ENCODE results near the gene COL6A1. TPM values are rescaled to one million over a fixed set of nuclear protein-coding genes. Genes with fewer than 3 reads are reported as not detected.

Gene COL6A1
- total RNA-seq, 2 experiments from 2014 or later = 0.74 to 1.6 TPM

DNA sequence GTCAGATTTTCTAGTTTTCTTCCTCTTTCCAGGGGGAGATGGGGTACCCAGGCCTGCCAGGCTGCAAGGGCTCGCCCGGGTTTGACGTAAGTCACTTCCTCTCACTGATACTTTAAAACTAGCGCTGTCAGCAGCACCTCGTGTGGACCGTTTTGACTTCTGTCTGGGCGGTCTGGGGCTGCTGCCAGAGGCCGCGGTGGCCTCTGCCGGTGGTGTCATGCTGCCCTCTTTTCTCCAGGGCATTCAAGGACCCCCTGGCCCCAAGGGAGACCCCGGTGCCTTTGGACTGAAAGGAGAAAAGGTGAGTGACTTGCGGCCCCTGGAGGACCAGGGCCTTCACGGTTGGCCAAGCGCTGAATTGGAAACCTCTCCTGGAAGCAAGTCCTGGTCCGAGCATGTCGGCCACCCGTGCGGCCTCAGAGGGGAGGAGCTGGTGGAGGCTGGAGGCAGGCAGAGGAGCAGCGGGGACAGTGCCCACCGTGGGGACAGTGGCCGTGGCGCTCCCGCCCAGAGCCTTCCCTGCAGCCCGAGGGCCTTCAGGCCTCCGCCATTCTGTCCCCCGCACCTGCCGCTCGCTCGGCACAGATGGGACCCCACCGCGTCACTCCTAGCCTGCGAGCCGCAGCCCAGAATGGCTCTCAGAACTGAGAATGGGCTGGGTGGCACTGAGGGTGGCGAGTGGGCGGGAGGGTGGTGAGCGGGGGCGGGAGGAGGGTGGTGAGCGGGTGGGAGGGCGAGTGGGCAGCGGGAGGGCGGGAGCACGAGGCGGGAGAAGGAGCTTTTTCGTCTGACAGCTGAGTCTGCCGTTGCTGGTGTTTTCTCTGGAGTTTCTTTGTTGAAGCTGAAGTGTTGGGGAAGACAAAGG, 9.4 kb downstream of the COL6A1 start:
- CTCF ChIA-PET = no interaction called here
- H3K4me3 Mint-ChIP-seq = no peak overlapping the region
- DNase-seq = no peak

DNA sequence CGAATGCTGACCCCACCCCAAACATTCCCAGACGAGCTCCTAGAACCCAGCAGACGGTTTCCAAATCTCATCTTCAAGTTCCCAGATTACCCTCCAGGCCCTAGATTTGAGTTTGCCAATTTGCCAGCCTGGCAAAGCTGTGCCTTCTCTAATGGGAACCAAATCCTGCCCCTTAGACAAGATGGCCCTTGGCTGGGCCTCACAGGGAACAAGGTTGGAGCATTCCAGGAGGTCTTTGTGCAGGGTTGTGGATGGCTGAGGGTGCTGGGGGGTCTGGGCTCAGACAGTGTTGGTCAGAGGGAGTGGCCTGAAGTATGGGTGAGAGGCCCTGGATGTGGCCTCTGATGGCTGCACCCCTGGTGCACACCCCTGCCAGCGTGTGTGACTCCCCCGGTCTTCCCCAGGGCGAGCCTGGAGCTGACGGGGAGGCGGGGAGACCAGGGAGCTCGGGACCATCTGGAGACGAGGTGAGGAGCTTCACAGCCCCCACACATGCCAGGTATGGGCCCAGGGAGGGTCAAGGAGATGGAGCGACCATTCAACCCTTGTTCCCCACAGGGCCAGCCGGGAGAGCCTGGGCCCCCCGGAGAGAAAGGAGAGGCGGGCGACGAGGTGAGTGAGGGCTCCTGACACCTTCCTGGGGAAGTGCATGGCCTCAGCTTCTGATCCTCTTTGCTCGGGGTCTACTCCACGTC, 10.2 kb downstream of the COL6A1 start:
- no peaks in the 10 kb centered on the region for H3K4me1 Mint-ChIP-seq (ENCODE audit: low read depth)
- DNase-seq = no peak
- CTCF ChIA-PET = no interaction called here
- no peaks in the 10 kb centered on the region for H3K36me3 Mint-ChIP-seq (ENCODE audit: low read depth)
- no peaks in the 10 kb centered on the region for H3K9me3 Mint-ChIP-seq
- intact Hi-C loops (cut with micrococcal nuclease) = no loop called here
- H3K4me3 Mint-ChIP-seq = no peak overlapping the region
- H3K27me3 Mint-ChIP-seq (ENCODE audit: low read depth) = no peaks in the 10 kb centered on the region
- no peak overlapping the region for H3K27ac Mint-ChIP-seq

More for the DNA sequence above, 9.4 kb downstream of the COL6A1 start:
- Mint-ChIP-seq H3K36me3 (ENCODE audit: low read depth) (no peaks in the 10 kb centered on the region), H3K27ac (no peak overlapping the region), H3K4me1 (ENCODE audit: low read depth) (no peaks in the 10 kb centered on the region), H3K9me3 (no peaks in the 10 kb centered on the region), H3K27me3 (ENCODE audit: low read depth) (no peaks in the 10 kb centered on the region)
- intact Hi-C loops (cut with micrococcal nuclease) = no loop called here

DNA sequence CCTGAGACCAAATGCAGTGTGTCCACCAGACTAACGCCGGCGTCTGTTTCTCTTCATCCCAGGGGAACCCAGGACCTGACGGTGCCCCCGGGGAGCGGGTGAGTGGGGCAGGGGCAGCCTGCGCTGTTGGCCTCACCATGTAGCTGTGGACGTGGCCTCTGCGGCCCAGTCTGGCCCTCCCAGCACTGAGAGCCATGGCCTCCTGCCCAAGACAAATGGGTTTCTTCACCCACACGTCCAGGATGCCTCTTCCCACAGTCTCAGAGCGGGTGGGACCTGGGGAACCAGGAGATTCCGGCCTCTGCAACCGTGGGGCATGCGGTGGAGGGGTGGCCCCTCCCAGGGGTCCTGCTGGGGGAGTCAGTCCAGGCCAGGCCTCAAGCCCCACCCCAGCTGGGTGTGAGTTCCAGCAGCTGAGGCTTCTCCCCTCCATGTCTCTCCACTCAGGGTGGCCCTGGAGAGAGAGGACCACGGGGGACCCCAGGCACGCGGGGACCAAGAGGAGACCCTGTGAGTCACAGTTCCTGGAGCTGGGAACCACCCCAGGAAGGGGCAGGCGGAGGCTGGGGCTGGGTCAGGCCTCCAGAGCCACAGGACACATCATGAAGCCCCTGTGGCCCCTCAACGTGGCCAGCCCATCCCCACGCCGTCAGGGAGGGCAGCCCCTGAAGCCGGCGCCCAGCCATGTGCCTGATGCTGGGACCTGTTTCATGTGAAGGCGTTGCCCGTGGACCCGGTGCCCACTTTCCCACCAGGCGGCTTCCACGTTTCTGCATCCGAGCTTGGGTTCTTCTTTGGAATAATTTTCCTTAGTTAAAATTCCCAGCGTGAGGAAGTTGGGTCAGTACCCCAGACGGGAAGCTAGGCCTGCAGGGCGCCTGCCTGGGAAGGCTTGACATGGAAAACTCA, 11.0 kb downstream of the COL6A1 start:
- Mint-ChIP-seq H3K9me3 (no peaks in the 10 kb centered on the region), H3K27ac (no peak overlapping the region), H3K36me3 (ENCODE audit: low read depth) (no peaks in the 10 kb centered on the region), H3K27me3 (ENCODE audit: low read depth) (no peaks in the 10 kb centered on the region), H3K4me3 (no peak overlapping the region), H3K4me1 (ENCODE audit: low read depth) (no peaks in the 10 kb centered on the region)
- CTCF ChIA-PET = no interaction called here
- intact Hi-C loops (cut with micrococcal nuclease) = no loop called here
- DNase-seq = no peak

DNA sequence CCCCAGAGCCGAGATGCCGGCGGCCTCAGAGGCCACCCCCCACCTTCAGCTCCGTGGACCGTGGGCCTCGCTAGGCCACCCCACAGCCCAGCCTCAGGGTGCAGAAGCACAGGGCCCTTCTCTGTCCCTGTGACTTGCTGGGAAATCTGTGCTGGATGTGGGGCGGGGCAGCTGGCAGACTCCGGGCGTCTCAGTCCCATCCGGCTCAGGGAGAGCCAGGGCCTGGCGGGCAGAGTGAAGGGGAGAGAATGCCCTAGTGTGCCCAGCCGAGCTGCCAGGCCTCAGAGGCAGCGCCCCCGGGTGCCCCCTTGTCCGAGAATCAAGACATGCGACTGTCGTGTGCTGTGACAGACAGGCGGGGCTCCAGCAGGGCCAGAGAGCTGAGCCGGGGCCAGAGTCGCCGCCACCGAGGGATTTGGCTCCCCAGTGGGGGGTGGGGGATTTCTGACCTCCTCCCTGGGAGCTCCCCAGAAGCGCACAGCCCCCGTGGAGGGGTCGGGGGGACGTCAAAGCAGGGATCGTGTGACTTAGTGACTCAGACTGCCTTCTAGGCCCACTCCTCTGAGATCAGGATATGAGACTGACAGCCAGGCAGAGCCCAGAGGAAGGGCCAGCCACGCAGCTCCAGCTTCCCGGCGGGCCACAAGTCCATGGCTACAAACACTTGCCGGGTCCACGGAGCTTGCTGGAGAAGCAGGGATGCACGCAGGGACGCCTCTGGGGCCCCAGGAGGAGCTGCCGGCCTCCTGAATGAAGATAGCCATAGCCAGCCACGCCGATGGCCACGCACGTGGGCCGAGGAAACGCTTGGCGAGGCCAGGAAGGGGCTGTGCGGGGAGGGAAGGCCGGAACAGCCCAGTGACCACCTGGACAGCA, 11.9 kb downstream of the COL6A1 start:
- intact Hi-C loops (cut with micrococcal nuclease) = no loop called here
- H3K9me3 Mint-ChIP-seq = no peaks in the 10 kb centered on the region
- CTCF ChIA-PET = no interaction called here
- no peak for DNase-seq
- no peaks in the 10 kb centered on the region for H3K4me1 Mint-ChIP-seq (ENCODE audit: low read depth)
- H3K4me3 Mint-ChIP-seq = no peak overlapping the region
- H3K27me3 Mint-ChIP-seq (ENCODE audit: low read depth) = no peaks in the 10 kb centered on the region
- H3K36me3 Mint-ChIP-seq (ENCODE audit: low read depth) = no peaks in the 10 kb centered on the region
- no peak overlapping the region for H3K27ac Mint-ChIP-seq

DNA sequence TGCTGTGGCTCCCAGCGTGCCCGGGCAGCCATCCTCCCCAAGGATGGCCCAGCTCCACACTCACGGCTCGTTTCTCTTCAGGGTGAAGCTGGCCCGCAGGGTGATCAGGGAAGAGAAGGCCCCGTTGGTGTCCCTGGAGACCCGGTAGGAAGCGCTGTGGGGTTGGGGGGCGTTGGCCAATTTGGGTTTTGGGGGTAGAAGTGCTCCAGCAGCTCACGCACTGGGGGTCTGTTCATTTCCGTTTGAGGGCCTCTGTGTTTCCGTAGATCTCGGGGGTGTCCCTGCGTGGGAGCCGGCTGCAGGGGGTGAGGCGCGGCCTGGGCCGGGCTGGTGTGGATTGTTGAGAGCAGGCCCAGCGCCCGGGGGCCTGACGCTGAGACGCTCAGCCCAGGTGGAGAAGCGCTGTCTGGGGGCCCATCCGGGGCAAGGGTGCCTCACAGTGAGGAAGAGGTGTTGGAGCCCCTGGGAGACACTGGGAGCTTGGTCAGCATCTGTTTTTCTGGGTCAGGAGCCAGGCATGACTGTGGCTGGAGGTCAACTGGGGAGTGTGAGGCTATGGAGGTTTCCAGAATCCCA, 12.6 kb downstream of the COL6A1 start:
- Mint-ChIP-seq H3K4me1 (ENCODE audit: low read depth) (no peaks in the 10 kb centered on the region), H3K4me3 (no peak overlapping the region), H3K36me3 (ENCODE audit: low read depth) (no peaks in the 10 kb centered on the region), H3K9me3 (no peaks in the 10 kb centered on the region), H3K27me3 (ENCODE audit: low read depth) (no peaks in the 10 kb centered on the region), H3K27ac (no peak overlapping the region)
- no peak for DNase-seq
- CTCF ChIA-PET = no interaction called here
- intact Hi-C loops (cut with micrococcal nuclease) = no loop called here

DNA sequence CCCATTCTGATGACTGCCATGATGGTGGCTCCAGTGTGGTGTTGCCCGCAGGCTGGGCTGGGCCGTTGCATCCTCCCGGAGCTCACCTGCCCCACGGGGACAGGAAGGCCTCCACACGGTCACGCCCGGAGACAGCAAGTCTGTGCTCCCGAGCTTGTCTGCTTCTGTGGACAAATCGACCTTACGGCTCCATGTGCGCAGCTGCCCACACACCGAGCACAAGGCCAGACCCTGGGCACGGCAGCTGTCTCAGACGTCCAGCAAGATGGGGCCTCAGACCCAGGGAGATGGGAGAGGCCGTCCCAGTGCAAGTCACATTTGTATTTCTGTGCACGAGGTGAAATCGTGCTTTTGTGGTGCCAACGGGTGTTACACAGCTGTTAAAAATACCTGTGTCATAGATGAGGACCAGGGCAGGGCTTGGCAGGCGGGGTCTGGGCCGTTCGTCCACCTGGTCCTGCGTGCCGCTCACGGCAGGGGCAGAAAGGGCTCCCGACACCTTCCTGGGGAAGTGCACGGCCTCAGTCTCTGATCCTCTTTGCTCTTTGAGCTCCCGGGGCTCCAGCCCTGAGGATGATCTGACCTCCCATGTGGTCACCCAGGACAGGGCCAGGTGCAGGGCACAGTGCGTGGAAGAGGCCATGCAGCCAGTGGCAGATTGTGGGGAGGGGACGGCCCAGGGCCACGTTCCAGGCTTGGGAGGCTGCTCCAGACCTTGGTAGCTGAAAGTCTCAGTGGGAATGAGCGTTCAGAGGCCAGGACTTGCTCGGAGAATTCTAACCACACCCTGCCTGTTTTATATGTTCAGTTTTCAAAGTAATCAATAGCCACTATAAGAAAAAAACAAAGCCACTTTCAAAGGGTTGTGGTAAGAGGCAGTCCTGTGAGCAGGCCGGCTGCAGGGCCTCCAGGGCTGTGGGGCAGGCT, 13.5 kb downstream of the COL6A1 start:
- intact Hi-C loops (cut with micrococcal nuclease) = no loop called here
- H3K27me3 Mint-ChIP-seq (ENCODE audit: low read depth) = no peaks in the 10 kb centered on the region
- CTCF ChIA-PET = no interaction called here
- no peak overlapping the region for H3K27ac Mint-ChIP-seq
- H3K36me3 Mint-ChIP-seq (ENCODE audit: low read depth) = no peaks in the 10 kb centered on the region
- no peak overlapping the region for H3K4me3 Mint-ChIP-seq
- H3K9me3 Mint-ChIP-seq = no peaks in the 10 kb centered on the region
- no peaks in the 10 kb centered on the region for H3K4me1 Mint-ChIP-seq (ENCODE audit: low read depth)
- DNase-seq = no peak

DNA sequence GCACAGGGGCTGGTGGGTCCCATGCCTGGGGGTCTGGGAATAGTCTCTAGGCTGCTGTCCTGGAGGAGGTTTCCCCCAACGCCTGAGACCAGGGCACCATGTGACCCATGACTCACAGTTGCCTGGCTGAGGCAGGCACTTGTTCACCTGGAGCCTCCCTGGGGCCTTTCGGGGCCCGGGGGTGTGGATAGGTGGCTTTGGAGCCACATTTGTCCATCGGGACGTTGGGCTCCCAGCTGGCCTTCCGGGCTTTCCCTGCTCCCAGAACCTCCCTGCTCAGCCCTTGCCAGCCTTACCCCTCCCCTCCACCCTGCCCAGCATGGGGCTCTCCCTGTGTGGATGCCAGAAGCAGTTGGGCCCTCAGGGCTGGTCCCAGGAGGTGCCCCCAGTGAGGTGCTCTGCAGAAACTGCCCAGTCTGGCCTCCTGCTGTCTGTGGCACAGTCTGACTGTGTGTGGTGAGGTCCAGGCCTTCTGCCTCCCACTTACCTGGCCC, 14.2 kb downstream of the COL6A1 start:
- no peaks in the 10 kb centered on the region for H3K4me1 Mint-ChIP-seq (ENCODE audit: low read depth)
- no peaks in the 10 kb centered on the region for H3K9me3 Mint-ChIP-seq
- intact Hi-C loops (cut with micrococcal nuclease) = no loop called here
- H3K27ac Mint-ChIP-seq = no peak overlapping the region
- CTCF ChIA-PET = no interaction called here
- DNase-seq = no peak
- H3K4me3 Mint-ChIP-seq = no peak overlapping the region
- H3K36me3 Mint-ChIP-seq (ENCODE audit: low read depth) = no peaks in the 10 kb centered on the region
- no peaks in the 10 kb centered on the region for H3K27me3 Mint-ChIP-seq (ENCODE audit: low read depth)

DNA sequence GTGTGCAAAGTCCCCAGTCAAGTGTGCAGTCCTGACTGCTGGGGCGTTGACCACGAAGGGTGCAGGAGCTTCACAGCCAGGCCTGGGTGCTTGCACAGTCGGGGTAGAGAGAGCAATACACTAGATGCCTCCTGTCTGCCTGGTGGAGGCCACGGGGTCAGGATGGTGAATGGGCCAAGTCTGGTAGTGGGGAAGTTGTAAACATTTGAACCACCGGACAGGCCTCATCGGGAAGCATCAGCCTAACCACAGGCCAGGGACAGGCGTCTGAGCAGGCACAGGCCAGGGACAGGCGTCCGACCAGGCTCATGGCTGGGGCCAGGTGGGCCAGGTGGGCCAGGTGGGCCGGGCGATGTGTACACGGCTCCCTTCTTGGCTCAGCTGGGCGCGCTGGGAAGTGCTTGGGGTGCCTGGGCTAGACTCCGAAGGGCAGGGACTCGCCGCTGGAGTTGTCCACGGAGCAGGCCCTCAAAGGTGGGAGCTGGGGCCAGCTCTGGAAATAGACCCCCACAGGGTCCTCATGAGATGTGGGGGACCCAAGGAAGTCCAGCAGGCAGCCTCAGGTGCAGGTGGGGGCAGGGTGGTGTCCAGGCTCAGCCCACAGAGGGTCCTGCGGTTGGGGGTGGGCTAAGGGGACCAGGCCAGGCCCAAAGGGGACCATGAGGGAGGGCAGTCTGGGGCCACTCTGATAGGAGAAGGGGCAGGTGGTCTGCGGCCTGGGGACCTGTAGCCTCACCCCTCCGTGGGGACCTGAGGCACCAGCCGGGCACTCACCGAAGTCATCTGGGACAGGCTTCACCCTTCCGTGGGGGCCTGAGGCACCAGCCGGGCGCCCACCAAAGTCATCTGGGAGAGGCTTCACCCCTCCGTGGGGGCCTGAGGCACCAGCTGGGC, 15.0 kb downstream of the COL6A1 start:
- H3K4me1 Mint-ChIP-seq (ENCODE audit: low read depth) = no peaks in the 10 kb centered on the region
- no peaks in the 10 kb centered on the region for H3K36me3 Mint-ChIP-seq (ENCODE audit: low read depth)
- CTCF ChIA-PET = no interaction called here
- no peak overlapping the region for H3K27ac Mint-ChIP-seq
- no peak for DNase-seq
- no peaks in the 10 kb centered on the region for H3K27me3 Mint-ChIP-seq (ENCODE audit: low read depth)
- H3K9me3 Mint-ChIP-seq = no peaks in the 10 kb centered on the region
- no peak overlapping the region for H3K4me3 Mint-ChIP-seq
- intact Hi-C loops (cut with micrococcal nuclease) = no loop called here

DNA sequence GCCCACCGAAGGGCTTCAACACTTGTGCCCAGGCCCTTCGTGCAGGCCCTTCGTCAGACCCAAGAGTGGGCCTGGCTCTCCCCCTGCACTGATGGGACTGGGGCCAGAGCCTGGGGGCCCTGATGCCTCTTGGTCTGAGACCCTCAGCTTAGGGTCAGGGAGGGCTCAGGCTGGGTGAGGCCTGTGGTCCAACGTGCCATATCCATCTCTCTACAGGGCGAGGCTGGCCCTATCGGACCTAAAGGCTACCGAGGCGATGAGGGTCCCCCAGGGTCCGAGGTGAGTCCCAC, 15.6 kb downstream of the COL6A1 start:
- no peaks in the 10 kb centered on the region for H3K4me1 Mint-ChIP-seq (ENCODE audit: low read depth)
- no peak for DNase-seq
- H3K36me3 Mint-ChIP-seq (ENCODE audit: low read depth) = no peaks in the 10 kb centered on the region
- H3K27me3 Mint-ChIP-seq (ENCODE audit: low read depth) = no peaks in the 10 kb centered on the region
- H3K9me3 Mint-ChIP-seq = no peaks in the 10 kb centered on the region
- CTCF ChIA-PET = no interaction called here
- H3K27ac Mint-ChIP-seq = no peak overlapping the region
- intact Hi-C loops (cut with micrococcal nuclease) = no loop called here
- no peak overlapping the region for H3K4me3 Mint-ChIP-seq

DNA sequence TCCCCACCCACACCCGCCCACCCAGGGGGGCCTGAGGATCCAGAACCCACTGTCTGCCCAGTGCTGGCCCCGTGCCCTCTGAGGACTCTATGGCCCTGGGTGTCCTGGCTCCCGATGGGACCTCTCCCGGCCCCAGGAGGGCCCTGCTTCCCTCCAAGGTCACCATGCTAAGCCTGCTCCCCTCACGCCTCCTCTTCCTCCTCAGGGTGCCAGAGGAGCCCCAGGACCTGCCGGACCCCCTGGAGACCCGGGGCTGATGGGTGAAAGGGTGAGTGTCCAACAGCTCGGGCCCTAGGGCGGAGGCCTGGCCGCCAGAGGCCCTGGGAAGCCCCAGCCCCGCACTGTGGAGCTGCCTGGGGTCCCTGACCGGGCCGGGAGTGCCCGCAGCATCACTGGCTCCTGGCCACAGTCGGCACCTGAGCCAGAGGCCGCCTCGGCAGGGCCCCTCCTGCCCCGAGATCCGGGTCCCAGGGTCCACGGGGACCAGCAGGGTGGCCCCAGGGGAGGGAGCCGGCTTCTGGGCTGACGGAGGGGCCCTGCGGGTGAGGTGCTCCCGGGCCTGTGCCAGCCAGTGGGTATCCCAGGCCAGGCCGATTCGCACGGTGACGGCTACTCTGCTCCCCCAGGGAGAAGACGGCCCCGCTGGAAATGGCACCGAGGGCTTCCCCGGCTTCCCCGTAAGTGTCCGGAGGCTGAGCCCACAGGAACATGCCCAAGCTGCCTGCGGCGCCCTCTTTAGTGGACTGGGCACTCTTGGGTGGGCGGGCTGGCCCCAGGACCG, 16.1 kb downstream of the COL6A1 start:
- Mint-ChIP-seq H3K9me3 (no peaks in the 10 kb centered on the region), H3K4me3 (no peak overlapping the region), H3K27ac (no peak overlapping the region), H3K36me3 (ENCODE audit: low read depth) (no peaks in the 10 kb centered on the region), H3K4me1 (ENCODE audit: low read depth) (no peaks in the 10 kb centered on the region), H3K27me3 (ENCODE audit: low read depth) (no peaks in the 10 kb centered on the region)
- intact Hi-C loops (cut with micrococcal nuclease) = no loop called here
- CTCF ChIA-PET = no interaction called here
- DNase-seq = no peak
